ENCODE results near the gene TTC7B.

- no peak for TF ChIP-seq POLR2A (IDR thresholded peaks at IDR 0.05)
- TF ChIP-seq, protein P1, sequence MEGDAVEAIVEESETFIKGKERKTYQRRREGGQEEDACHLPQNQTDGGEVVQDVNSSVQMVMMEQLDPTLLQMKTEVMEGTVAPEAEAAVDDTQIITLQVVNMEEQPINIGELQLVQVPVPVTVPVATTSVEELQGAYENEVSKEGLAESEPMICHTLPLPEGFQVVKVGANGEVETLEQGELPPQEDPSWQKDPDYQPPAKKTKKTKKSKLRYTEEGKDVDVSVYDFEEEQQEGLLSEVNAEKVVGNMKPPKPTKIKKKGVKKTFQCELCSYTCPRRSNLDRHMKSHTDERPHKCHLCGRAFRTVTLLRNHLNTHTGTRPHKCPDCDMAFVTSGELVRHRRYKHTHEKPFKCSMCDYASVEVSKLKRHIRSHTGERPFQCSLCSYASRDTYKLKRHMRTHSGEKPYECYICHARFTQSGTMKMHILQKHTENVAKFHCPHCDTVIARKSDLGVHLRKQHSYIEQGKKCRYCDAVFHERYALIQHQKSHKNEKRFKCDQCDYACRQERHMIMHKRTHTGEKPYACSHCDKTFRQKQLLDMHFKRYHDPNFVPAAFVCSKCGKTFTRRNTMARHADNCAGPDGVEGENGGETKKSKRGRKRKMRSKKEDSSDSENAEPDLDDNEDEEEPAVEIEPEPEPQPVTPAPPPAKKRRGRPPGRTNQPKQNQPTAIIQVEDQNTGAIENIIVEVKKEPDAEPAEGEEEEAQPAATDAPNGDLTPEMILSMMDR (IDR thresholded peaks at IDR 0.05) = no peak
These were observed 294.9 kb downstream of the TTC7B start for GRCh38 chr14:90521084-90521929.

Data from adrenal gland (tissue), 5 donors.